Activated T-cell treated with anti-CD3 and anti-CD28 coated beads for 24 hours (primary cell): ENCODE measurements around the gene RHEBL1.

Experiments
- DNase-seq: peaks from one replicate; pipeline ENCODE4 v3.0.0-alpha.2; 2020; ENCODE audit warnings: low read depth

Gene RHEBL1

DNA sequence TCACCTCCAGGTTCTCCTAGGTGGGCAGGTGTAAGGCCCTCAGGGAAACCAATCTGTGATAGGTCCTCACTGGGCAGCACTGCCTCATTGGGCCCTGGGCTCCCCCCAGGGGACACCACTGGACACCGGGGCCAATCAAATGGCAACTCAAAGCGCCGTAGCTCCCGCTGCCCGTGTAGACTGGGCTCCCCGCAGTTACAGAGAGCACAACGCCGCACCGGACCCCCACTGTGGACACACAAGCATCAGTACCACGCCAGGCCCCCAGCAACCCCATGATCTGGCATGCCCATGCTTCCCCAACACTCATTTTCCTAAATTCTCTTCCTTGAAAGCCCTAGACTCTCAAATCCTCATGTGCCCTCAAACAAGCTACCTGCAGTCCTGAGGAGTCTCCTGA lies 15.3 kb downstream of the RHEBL1 start:
- DNase-seq: no peak

GRCh38 chr12:49054096-49054495 lies 15.7 kb downstream of the RHEBL1 start:
- no peak for DNase-seq

- no peak for DNase-seq
These were observed 17.1 kb downstream of the RHEBL1 start for GRCh38 chr12:49052451-49053208.

- no peak for DNase-seq
These were observed 17.9 kb downstream of the RHEBL1 start for GRCh38 chr12:49051777-49052438.

DNA sequence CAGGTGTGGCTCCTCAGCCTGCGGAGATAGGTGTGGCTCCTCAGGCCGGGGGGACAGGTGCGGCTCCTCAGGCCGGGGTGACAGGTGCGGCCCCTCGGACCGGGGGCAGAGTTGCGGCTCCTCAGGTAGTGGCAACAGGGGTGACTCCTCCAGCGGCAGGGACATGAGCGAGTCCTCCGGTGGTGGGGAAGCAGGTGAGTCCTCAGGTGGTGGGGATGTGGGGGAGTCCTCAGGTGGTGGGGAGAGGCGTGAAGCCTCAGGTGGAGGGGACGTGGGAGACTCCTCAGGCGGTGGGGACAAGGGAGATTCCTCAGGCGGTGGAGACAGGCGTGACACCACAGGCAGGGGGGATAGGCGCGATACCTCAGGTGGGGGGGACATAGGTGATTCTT lies 18.4 kb downstream of the RHEBL1 start:
- no peak for DNase-seq

DNA sequence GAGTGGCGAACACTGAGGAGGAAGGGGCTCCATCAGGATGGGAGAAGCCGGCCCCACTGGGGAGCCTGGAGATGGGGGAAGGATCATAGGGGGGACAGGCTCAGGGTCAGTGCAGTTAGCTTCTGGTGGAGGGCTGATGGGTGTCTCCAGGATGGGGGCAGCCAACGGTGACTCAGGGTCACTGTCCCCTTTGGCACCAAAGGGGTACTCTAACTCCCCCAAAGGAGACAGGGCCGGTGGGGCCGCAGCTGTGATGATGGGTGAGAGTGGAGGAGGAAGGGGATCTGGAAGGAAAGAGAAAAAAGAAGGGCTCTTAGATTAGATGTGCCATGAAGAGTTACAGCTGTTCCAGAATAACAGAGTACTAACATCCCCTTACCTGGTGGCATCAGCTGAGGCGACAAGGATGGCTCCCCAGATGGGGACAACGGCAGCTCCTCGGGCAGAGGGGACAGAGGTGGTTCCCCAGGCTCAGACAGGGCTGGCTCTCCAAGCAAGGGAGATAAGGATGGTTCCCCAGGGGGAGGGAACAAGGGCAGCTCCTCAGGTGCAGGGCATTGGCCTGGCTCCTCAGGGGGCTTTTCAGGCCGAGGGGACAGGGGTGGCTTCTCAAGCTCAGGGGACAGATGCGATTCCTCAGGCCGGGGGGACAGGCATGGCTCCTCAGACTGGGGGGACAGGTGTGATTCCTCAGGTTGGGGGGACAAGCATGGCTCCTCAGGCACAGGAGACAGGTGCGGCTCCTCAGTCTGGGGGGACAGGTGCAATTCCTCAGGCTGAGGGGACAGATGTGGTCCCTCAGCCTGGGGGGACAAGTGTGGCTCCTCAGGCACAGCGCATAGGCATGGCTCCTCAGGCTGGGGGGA lies 19.0 kb downstream of the RHEBL1 start:
- no peak for DNase-seq

DNA sequence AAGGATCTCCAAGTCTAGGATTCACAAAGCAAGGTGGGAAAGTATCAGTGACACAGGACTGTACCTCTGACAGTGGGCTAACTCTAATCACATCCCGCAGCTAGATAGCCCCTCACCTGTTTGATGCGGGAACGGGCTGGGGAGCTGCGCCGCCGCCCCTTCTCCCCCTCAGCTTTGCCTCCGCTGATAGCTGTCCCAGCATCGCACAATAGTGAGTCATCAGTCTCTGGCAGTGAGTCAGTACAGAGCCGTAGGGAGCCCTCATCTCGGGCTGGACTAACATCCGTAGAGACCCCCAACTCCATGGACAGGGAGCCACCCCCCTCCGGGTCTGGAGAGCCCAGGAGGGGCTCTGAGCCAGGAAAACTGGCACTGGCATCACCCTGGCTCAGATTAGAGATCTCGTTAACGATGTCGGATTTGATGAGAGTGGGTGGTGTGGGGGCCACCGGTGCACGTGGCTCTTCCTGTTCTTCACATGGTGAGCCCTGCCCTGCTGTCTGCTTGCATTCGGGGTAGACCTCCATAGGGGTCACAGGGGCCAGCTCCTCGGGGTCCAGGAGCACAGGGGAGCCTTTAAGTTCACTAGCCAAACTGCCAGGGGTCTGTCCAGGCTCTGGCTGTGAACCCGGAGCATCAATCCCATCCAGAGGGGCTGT lies 20.1 kb downstream of the RHEBL1 start:
- no peak for DNase-seq

DNA sequence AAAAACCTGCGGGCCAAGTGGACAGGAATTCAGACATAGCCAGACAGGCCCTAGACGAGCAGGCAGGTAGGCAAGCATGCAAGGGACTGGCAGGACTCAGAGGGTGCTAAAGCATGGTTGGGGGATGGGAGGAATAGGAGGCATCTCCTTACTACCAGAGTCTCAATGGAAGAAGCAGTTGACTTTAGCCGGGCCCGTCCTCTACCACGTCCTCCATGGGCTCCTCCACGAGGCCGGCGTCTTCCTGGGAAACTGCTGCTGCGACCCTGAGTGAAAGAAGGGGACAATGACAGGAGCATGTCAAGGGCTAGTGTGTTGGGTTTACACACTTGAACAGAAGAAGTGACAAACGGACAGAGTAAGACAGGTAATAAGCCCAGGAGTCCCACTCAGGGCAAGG lies 20.8 kb downstream of the RHEBL1 start:
- DNase-seq: no peak

- DNase-seq: no peak
These were observed 23.5 kb downstream of the RHEBL1 start for GRCh38 chr12:49046129-49046895.

GRCh38 chr12:49044660-49045059 lies 25.1 kb downstream of the RHEBL1 start:
- DNase-seq: no peak

DNA sequence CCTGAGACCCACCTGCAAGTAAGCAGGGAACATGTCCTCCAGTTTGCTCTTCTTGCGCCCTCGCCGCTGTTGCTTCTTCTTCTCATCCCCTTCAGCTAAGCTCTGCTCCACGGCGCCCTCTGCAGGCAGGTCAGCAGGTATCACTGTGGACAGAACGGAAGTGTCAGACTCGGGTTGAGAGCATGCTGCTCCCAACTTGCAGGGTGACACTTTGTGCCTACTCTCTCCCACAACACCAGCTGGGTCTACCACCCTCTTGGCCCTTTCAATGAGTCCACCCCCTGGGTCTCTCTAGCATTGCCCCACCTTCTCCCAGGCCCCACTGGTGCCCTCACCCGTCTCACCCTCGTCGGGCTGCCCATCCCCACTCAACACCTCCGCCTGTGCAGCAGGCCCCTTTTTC lies 25.9 kb downstream of the RHEBL1 start:
- peak; percentile 60 for DNase-seq

- no peak for DNase-seq
These were observed 26.5 kb downstream of the RHEBL1 start for GRCh38 chr12:49043241-49043640.

DNA sequence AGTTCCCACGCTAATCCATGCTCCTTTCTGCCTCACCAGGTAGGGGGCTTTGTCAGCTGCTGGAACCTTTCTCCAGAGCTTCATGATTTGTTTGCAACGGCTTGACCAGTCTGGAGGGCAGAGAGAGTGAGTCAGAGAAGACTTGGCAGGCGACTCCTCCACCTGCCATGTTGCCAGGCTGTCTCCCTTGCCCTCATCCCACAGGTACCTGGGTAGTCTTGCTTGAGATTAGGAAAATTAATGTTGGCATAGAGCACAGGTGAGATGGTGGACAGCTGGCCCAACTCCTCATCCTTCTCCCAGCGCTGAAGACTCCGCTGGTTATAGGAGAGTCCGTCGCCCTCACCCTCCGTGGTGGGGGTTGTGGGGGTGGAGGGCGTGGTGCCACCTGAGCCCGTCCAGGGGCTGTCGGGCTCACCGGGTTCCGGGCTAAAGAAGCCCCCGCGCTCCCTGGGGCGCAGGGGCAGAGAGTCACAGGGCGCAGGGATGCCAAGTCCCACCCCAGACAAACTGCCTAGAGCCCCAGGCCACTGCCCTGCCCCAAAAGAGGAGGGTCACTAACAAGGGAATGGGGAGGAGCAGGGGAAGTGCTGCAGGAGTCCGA lies 27.8 kb downstream of the RHEBL1 start:
- DNase-seq: no peak

DNA sequence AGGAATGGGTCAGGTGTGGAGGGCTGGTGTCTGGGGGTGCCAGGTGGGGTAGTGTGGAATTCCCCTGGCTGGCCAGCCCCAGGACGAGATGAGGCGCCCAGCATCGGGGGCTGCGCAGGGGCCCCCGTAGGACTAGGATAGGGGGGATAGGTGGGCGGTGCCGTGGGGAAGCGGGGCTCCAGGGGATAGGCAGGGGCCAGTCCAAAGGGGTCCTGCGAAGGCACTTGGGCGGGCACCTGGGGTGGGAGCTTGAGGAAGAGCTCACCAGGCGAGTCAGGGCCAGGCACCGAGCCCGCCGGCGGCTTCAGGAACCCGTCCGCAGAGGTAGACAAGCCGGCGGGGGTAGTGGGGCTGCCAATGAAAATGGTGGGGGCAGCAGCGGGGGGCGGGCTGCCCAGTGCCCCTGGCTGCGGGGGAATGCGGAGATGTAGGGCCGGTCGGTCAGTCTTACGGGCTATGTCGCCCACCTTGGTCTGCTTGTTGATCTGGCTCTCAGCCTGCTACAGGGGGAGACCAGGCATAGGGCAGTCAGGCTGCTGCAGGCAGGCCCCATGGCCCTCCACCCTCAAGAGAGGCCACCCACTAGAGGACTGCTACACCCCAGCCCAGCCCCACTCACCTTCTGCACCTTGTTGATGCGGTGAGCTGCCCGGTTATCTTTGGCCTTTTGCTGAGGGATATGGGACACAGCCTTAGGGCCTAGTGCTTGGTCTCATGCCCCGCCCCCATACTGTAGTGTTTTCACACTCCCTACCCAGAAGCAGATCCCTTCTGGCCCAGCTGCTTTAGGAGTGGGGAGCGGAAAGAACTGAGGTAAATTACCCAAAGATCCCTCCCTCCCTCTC lies 28.5 kb downstream of the RHEBL1 start:
- DNase-seq: no peak

DNA sequence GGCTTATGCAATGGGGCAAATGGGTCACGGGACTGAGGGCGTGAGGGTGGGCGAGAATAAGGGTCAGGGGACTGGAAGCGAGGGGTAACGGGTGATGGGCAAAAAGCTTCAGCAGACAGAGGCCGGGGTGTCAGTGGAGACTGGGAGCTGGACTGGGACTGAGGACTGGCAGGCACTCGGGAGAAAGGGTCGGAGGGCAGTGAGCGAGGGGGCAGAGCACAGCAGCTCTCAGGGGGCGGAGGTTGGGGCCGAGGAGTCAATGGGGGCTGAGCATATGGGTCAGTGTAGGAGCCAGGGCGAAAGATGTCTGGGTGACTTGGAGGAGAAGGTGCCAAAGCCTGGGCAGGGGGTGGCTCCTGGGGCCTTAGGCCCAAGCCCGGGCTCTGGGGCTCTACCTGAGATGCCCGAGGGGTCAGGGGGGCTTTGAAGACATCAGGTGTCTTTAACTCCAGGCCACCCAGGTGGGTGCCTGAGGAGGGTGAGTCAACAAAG lies 29.4 kb downstream of the RHEBL1 start:
- no peak for DNase-seq

DNA sequence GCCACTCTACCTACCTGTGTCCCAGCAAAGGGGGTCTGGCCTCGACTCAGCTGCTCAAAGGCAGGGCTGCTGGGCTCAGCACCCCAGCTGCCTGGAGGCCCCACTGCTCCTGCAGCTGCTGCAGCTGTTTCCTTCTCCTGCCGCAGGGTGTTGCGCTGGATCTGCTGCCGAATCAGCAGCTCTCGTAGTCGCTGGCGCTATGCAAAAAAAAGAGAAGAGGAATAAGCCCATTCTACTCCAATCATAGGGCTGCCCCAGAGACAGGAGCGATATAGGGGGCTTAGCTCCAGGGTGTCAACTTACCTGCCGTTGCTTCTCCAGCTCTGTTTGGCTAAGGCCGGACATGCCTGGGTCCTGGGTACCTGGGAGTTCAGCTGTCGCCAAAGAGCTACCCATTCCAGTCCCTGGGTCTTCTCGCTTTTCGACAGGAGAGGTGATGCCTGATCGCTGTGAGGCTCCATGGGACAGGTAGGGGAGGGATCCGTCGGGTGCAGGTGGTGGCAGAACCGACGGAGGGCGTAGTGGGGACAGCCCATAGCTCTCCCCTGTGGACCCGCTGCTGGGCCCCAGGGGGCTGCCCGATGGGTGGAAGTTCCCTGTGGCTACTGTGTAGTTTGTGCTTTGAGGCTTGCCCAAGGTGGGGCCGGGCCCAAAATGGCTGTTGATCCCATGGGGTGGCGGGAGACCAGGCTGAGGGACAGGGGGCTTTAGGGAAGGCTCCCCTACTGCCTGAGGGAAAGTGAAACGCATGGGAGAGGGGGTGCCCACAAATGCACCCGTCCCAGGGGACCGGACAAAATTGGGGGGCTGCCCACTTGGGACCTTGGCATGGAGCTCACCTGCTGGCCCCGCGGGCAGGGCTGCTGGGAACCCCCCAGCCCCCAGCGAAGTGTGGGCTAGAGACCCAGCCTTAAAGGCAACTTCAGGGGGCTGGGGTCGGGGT lies 30.1 kb downstream of the RHEBL1 start:
- no peak for DNase-seq

DNA sequence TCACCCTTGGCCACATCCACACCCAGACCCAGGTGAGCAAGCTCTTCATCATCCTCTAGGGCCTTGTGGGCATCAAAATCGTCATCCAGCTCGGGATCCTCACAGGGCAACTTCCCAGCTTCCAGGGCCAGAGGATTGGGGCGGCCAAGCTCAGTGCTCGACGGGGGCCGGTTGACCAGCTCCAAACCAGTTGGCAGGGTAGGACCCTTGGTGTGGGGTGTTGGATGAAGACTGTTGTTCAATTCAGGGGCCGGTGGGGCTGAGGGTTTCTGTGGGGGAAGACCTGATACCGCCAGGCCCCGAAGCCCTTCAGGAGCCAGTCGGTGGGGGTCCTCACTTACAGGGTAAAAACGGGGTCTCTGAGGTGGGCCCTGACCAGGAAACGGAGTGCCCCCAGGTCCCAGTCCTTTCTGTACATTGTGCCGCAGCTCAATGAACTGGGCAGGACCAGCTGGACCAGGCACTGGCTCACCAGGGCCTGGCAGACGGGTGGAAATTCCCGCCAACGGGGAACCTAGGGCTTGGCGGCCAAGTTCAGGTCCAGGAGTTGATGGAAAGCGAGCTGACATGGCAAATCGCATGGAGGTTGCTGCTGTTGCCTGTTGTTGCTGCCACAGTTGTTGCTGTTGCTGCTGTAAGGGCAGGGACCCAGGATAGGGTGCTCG lies 31.4 kb downstream of the RHEBL1 start:
- no peak for DNase-seq

GRCh38 chr12:49037947-49038237 lies 31.9 kb downstream of the RHEBL1 start:
- DNase-seq: no peak
